ENCODE measurements around the gene ADAMTS14.

The ADAMTS14 gene

DNA sequence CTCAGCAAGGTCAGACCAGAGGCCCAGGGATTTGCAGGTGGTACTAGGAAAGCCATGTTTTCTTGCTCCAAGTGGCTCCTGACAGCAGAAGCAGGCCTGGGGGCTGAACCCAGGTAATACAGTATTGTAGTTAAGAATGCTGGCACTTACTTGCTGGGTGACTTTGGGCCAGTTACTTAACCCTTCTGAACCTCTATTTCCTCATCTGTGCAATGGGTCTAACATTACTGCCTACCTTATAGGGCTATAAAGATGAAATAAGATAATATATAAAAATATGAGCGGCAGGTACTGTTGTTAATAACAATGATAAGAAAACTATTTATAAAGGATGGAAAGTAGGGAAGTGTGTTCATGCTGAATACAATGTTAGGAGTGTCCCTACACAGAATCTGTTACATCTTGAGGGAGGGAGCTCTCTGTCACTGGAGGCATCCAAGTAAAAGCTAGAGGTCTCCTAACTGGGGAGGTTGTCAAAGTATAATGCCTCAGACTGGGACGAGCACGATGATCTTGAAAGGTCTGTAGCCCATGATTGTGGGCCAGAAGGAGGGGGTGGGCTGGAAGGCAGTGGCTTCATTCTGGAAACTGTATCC, 26.9 kb downstream of the ADAMTS14 start:
- Histone ChIP-seq H3K9me3 (replicated peaks; ENCODE audit: insufficient read depth, low read length) (no peaks in the 10 kb centered on the region), H3K9me2 (replicated peaks; ENCODE audit: insufficient read depth, low read length) (no peaks in the 10 kb centered on the region), H3K4me2 (ENCODE audit: low read depth, low read length) (no peak overlapping the region), H3K79me2 (ENCODE audit: low read length) (no peaks in the 10 kb centered on the region), H3K27me3 (replicated peaks; ENCODE audit: insufficient read depth, low read length) (no peaks in the 10 kb centered on the region), H4K20me1 (ENCODE audit: insufficient read depth, low read length) (no peaks in the 10 kb centered on the region), H3K4me3 (ENCODE audit: low read length) (no peak overlapping the region), H3K36me3 (replicated peaks; ENCODE audit: insufficient read depth, low read length) (no peaks in the 10 kb centered on the region), H2AFZ (ENCODE audit: low read length) (no peak overlapping the region), H3F3A (ENCODE audit: insufficient read depth, low read length) (no peaks in the 10 kb centered on the region; the same call in 1 of the 2 replicates), H3K27ac (ENCODE audit: low read length) (no peak overlapping the region), H3K4me1 (ENCODE audit: low read length) (no peaks in the 10 kb centered on the region), H3K9ac (ENCODE audit: low read length) (no peak overlapping the region)
- no peak for DNase-seq
- TF ChIP-seq EZH2 (optimal IDR thresholded peaks at IDR 0.05; ENCODE audit: low read depth, low read length) (no peak), EZH2phosphoT487 (IDR thresholded peaks at IDR 0.05; ENCODE audit: low read length) (no peak)
- TF ChIP-seq, protein P1, sequence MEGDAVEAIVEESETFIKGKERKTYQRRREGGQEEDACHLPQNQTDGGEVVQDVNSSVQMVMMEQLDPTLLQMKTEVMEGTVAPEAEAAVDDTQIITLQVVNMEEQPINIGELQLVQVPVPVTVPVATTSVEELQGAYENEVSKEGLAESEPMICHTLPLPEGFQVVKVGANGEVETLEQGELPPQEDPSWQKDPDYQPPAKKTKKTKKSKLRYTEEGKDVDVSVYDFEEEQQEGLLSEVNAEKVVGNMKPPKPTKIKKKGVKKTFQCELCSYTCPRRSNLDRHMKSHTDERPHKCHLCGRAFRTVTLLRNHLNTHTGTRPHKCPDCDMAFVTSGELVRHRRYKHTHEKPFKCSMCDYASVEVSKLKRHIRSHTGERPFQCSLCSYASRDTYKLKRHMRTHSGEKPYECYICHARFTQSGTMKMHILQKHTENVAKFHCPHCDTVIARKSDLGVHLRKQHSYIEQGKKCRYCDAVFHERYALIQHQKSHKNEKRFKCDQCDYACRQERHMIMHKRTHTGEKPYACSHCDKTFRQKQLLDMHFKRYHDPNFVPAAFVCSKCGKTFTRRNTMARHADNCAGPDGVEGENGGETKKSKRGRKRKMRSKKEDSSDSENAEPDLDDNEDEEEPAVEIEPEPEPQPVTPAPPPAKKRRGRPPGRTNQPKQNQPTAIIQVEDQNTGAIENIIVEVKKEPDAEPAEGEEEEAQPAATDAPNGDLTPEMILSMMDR (IDR thresholded peaks at IDR 0.05; ENCODE audit: low read length): no peak

DNA sequence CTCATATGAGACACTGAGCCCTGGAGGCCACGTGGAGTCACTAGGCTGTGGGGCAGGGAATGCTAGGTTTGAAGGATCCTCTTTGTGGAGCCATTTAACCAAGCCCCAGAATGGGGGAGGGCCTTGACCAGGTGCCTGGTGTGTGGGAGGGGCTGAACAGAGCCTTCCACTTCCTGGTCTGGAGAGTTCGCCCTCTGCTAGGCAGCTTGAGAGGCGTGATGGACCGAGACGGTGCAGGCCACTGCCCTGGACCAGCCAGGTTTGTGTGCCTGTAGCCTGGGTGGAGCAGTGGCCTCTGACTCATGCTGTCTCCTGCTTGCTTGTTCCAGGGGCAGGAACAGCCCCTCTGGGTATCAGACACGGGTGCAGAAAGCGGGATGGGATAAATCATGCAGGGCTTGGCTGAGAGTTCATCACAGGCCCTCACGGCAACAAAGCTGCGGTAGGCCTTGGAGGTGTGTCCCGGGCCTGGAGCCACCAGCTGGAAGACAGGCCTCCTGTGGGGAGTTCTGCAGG, 27.4 kb downstream of the ADAMTS14 start:
- no peaks in the 10 kb centered on the region for H3K9me3 ChIP-seq (replicated peaks; ENCODE audit: insufficient read depth, low read length)
- no peak for DNase-seq
- H4K20me1 ChIP-seq (ENCODE audit: insufficient read depth, low read length): no peaks in the 10 kb centered on the region
- H3K27me3 ChIP-seq (replicated peaks; ENCODE audit: insufficient read depth, low read length): no peaks in the 10 kb centered on the region
- H3K4me2 ChIP-seq (ENCODE audit: low read depth, low read length): no peak overlapping the region
- H3K9me2 ChIP-seq (replicated peaks; ENCODE audit: insufficient read depth, low read length): no peaks in the 10 kb centered on the region
- no peak overlapping the region for H3K9ac ChIP-seq (ENCODE audit: low read length)
- H3K4me1 ChIP-seq (ENCODE audit: low read length): no peaks in the 10 kb centered on the region
- no peak for TF ChIP-seq EZH2 (optimal IDR thresholded peaks at IDR 0.05; ENCODE audit: low read depth, low read length)
- no peak for TF ChIP-seq EZH2phosphoT487 (IDR thresholded peaks at IDR 0.05; ENCODE audit: low read length)
- TF ChIP-seq, protein P1 (IDR thresholded peaks at IDR 0.05; ENCODE audit: low read length): no peak
- no peaks in the 10 kb centered on the region for H3K79me2 ChIP-seq (ENCODE audit: low read length)
- H3F3A ChIP-seq (ENCODE audit: insufficient read depth, low read length): no peaks in the 10 kb centered on the region; the same call in 1 of the 2 replicates
- H3K27ac ChIP-seq (ENCODE audit: low read length): no peak overlapping the region
- H2AFZ ChIP-seq (ENCODE audit: low read length): no peak overlapping the region
- no peak overlapping the region for H3K4me3 ChIP-seq (ENCODE audit: low read length)
- no peaks in the 10 kb centered on the region for H3K36me3 ChIP-seq (replicated peaks; ENCODE audit: insufficient read depth, low read length)

DNA sequence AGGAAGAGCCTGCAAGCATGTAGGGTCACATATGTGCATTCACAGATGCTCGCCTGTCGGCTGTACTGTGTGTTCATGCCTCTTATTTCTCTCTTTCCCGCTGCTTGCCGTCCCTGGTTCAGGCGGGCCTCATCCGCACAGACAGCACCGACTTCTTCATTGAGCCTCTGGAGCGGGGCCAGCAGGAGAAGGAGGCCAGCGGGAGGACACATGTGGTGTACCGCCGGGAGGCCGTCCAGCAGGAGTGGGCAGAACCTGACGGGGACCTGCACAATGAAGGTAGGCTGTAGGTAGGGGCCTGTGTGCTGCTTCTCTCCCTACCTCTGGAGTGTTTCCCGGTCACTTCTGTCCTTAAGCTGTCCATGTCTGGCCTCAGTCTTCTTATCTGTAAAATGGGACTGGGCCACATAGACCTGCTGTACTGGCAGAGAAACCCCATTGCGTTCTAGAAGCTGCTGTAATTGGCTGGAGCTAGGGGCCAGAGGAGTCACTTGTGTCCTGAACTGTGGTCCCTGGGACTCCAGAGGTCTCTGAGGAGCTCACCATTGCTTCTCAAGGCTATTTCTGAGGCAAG, 30.0 kb downstream of the ADAMTS14 start:
- Histone ChIP-seq H3K9ac (ENCODE audit: low read length) (no peak overlapping the region), H3K4me2 (ENCODE audit: low read depth, low read length) (no peak overlapping the region), H3K36me3 (replicated peaks; ENCODE audit: insufficient read depth, low read length) (no peaks in the 10 kb centered on the region), H3K27me3 (replicated peaks; ENCODE audit: insufficient read depth, low read length) (no peaks in the 10 kb centered on the region), H3K4me1 (ENCODE audit: low read length) (no peaks in the 10 kb centered on the region), H3K9me2 (replicated peaks; ENCODE audit: insufficient read depth, low read length) (no peaks in the 10 kb centered on the region), H4K20me1 (ENCODE audit: insufficient read depth, low read length) (no peaks in the 10 kb centered on the region), H3K9me3 (replicated peaks; ENCODE audit: insufficient read depth, low read length) (no peaks in the 10 kb centered on the region), H2AFZ (ENCODE audit: low read length) (no peak overlapping the region), H3K27ac (ENCODE audit: low read length) (no peak overlapping the region), H3K4me3 (ENCODE audit: low read length) (no peak overlapping the region), H3K79me2 (ENCODE audit: low read length) (no peaks in the 10 kb centered on the region), H3F3A (ENCODE audit: insufficient read depth, low read length) (no peaks in the 10 kb centered on the region; the same call in 1 of the 2 replicates)
- TF ChIP-seq EZH2 (optimal IDR thresholded peaks at IDR 0.05; ENCODE audit: low read depth, low read length): no peak
- TF ChIP-seq, protein P1 (IDR thresholded peaks at IDR 0.05; ENCODE audit: low read length): no peak
- no peak for TF ChIP-seq EZH2phosphoT487 (IDR thresholded peaks at IDR 0.05; ENCODE audit: low read length)
- no peak for DNase-seq
